Measurements from ENCODE around the gene ZNF688.

The ZNF688 gene

GRCh38 chr16:30571445-30572322 lies at the start of gene ZNF688:
TSS of gene ZNF688 (minus strand) at chr16:30571714. CDS start at chr16:30571629, 85 bp downstream.
- H3K9me3 ChIP-seq (ENCODE audit: control insufficient read depth, insufficient read depth, low read depth, low read length) = no peaks in the 10 kb centered on the region
- H3K4me3 ChIP-seq (ENCODE audit: low read depth, low read length) = peak within 1 kb of the TSS; percentile 64
- H3K36me3 ChIP-seq (ENCODE audit: control insufficient read depth, insufficient read depth, low read length) = no peaks in the 10 kb centered on the region
- peak within 1 kb of the TSS; percentile 67; the same call in 1 of the 2 replicates for H3K27ac ChIP-seq (ENCODE audit: low read depth, low read length)
- peak within 1 kb of the TSS; percentile 74 for H3K9ac ChIP-seq (ENCODE audit: low read length)
- H3K27me3 ChIP-seq (ENCODE audit: control insufficient read depth, insufficient read depth, low read length) = no peaks in the 10 kb centered on the region
- peaks cover 11% of the 10 kb centered on the region; the same call in 1 of the 2 replicates for H3K4me1 ChIP-seq (ENCODE audit: control insufficient read depth, insufficient read depth, low read length)

- Histone ChIP-seq H3K27ac (ENCODE audit: low read depth, low read length) (no peak overlapping the region), H3K9ac (ENCODE audit: low read length) (no peak overlapping the region), H3K4me1 (ENCODE audit: control insufficient read depth, insufficient read depth, low read length) (no peaks in the 10 kb centered on the region), H3K27me3 (ENCODE audit: control insufficient read depth, insufficient read depth, low read length) (peaks cover 13% of the 10 kb centered on the region; the same call in 1 of the 2 replicates), H3K9me3 (ENCODE audit: control insufficient read depth, insufficient read depth, low read depth, low read length) (peaks cover 3% of the 10 kb centered on the region; the same call in 1 of the 2 replicates), H3K36me3 (ENCODE audit: control insufficient read depth, insufficient read depth, low read length) (no peaks in the 10 kb centered on the region), H3K4me3 (ENCODE audit: low read depth, low read length) (no peak overlapping the region)
Observed at GRCh38 chr16:30620169-30620568, 48.7 kb upstream of the ZNF688 start.

- no peaks in the 10 kb centered on the region for H3K4me1 ChIP-seq (ENCODE audit: control insufficient read depth, insufficient read depth, low read length)
Observed at GRCh38 chr16:30619638-30620037, 48.1 kb upstream of the ZNF688 start.

GRCh38 chr16:30619202-30619601 lies 47.7 kb upstream of the ZNF688 start:
- Histone ChIP-seq H3K27ac (ENCODE audit: low read depth, low read length) (no peak overlapping the region), H3K36me3 (ENCODE audit: control insufficient read depth, insufficient read depth, low read length) (no peaks in the 10 kb centered on the region), H3K27me3 (ENCODE audit: control insufficient read depth, insufficient read depth, low read length) (peaks cover 13% of the 10 kb centered on the region; the same call in 1 of the 2 replicates), H3K4me3 (ENCODE audit: low read depth, low read length) (no peak overlapping the region), H3K4me1 (ENCODE audit: control insufficient read depth, insufficient read depth, low read length) (no peaks in the 10 kb centered on the region), H3K9me3 (ENCODE audit: control insufficient read depth, insufficient read depth, low read depth, low read length) (peaks cover 3% of the 10 kb centered on the region; the same call in 1 of the 2 replicates), H3K9ac (ENCODE audit: low read length) (no peak overlapping the region)

More at GRCh38 chr16:30619638-30620037, 48.1 kb upstream of the ZNF688 start:
- no peak overlapping the region for H3K4me3 ChIP-seq (ENCODE audit: low read depth, low read length)
- H3K36me3 ChIP-seq (ENCODE audit: control insufficient read depth, insufficient read depth, low read length) = no peaks in the 10 kb centered on the region
- peaks cover 13% of the 10 kb centered on the region; the same call in 1 of the 2 replicates for H3K27me3 ChIP-seq (ENCODE audit: control insufficient read depth, insufficient read depth, low read length)
- no peak overlapping the region for H3K9ac ChIP-seq (ENCODE audit: low read length)
- peaks cover 3% of the 10 kb centered on the region; the same call in 1 of the 2 replicates for H3K9me3 ChIP-seq (ENCODE audit: control insufficient read depth, insufficient read depth, low read depth, low read length)
- no peak overlapping the region for H3K27ac ChIP-seq (ENCODE audit: low read depth, low read length)

- H3K4me1 ChIP-seq (ENCODE audit: control insufficient read depth, insufficient read depth, low read length) = no peaks in the 10 kb centered on the region
- H3K9ac ChIP-seq (ENCODE audit: low read length) = no peak overlapping the region
- no peaks in the 10 kb centered on the region for H3K36me3 ChIP-seq (ENCODE audit: control insufficient read depth, insufficient read depth, low read length)
- no peak overlapping the region for H3K4me3 ChIP-seq (ENCODE audit: low read depth, low read length)
- no peak overlapping the region for H3K27ac ChIP-seq (ENCODE audit: low read depth, low read length)
- H3K9me3 ChIP-seq (ENCODE audit: control insufficient read depth, insufficient read depth, low read depth, low read length) = no peaks in the 10 kb centered on the region
- H3K27me3 ChIP-seq (ENCODE audit: control insufficient read depth, insufficient read depth, low read length) = peaks cover 5% of the 10 kb centered on the region; the same call in 1 of the 2 replicates
Observed at GRCh38 chr16:30615358-30616091, 44.0 kb upstream of the ZNF688 start.

GRCh38 chr16:30609926-30610839 lies 38.7 kb upstream of the ZNF688 start, which contains the start of gene ZNF689:
TSS of gene ZNF689 (minus strand) at chr16:30610389. CDS start at chr16:30610041, 348 bp downstream.
- H3K9me3 ChIP-seq (ENCODE audit: control insufficient read depth, insufficient read depth, low read depth, low read length) = no peaks in the 10 kb centered on the region
- peak within 1 kb of the TSS; percentile 94 for H3K27ac ChIP-seq (ENCODE audit: low read depth, low read length)
- peaks cover 13% of the 10 kb centered on the region for H3K36me3 ChIP-seq (ENCODE audit: control insufficient read depth, insufficient read depth, low read length)
- H3K9ac ChIP-seq (ENCODE audit: low read length) = peak within 1 kb of the TSS; percentile 98
- no peaks in the 10 kb centered on the region for H3K27me3 ChIP-seq (ENCODE audit: control insufficient read depth, insufficient read depth, low read length)
- peak within 1 kb of the TSS; percentile 81 for H3K4me3 ChIP-seq (ENCODE audit: low read depth, low read length)
- H3K4me1 ChIP-seq (ENCODE audit: control insufficient read depth, insufficient read depth, low read length) = no peaks in the 10 kb centered on the region

- H3K9me3 ChIP-seq (ENCODE audit: control insufficient read depth, insufficient read depth, low read depth, low read length) = no peaks in the 10 kb centered on the region
- no peaks in the 10 kb centered on the region for H3K27me3 ChIP-seq (ENCODE audit: control insufficient read depth, insufficient read depth, low read length)
- peak overlapping the region; percentile 98 for H3K9ac ChIP-seq (ENCODE audit: low read length)
- H3K4me1 ChIP-seq (ENCODE audit: control insufficient read depth, insufficient read depth, low read length) = no peaks in the 10 kb centered on the region
- H3K27ac ChIP-seq (ENCODE audit: low read depth, low read length) = peak overlapping the region; percentile 94
- H3K4me3 ChIP-seq (ENCODE audit: low read depth, low read length) = peak overlapping the region; percentile 81
- H3K36me3 ChIP-seq (ENCODE audit: control insufficient read depth, insufficient read depth, low read length) = peaks cover 22% of the 10 kb centered on the region
Observed at GRCh38 chr16:30609002-30609925, 37.8 kb upstream of the ZNF688 start.

GRCh38 chr16:30606004-30606403 lies 34.5 kb upstream of the ZNF688 start:
- Histone ChIP-seq H3K36me3 (ENCODE audit: control insufficient read depth, insufficient read depth, low read length) (peaks cover 39% of the 10 kb centered on the region), H3K27me3 (ENCODE audit: control insufficient read depth, insufficient read depth, low read length) (no peaks in the 10 kb centered on the region), H3K4me3 (ENCODE audit: low read depth, low read length) (no peak overlapping the region), H3K9ac (ENCODE audit: low read length) (no peak overlapping the region), H3K9me3 (ENCODE audit: control insufficient read depth, insufficient read depth, low read depth, low read length) (no peaks in the 10 kb centered on the region), H3K27ac (ENCODE audit: low read depth, low read length) (no peak overlapping the region), H3K4me1 (ENCODE audit: control insufficient read depth, insufficient read depth, low read length) (no peaks in the 10 kb centered on the region)

- no peaks in the 10 kb centered on the region for H3K4me1 ChIP-seq (ENCODE audit: control insufficient read depth, insufficient read depth, low read length)
- H3K27ac ChIP-seq (ENCODE audit: low read depth, low read length) = no peak overlapping the region
- peaks cover 39% of the 10 kb centered on the region for H3K36me3 ChIP-seq (ENCODE audit: control insufficient read depth, insufficient read depth, low read length)
Observed at GRCh38 chr16:30605158-30605557, 33.6 kb upstream of the ZNF688 start.

More at GRCh38 chr16:30605158-30605557, 33.6 kb upstream of the ZNF688 start:
- H3K4me3 ChIP-seq (ENCODE audit: low read depth, low read length) = no peak overlapping the region
- H3K9me3 ChIP-seq (ENCODE audit: control insufficient read depth, insufficient read depth, low read depth, low read length) = no peaks in the 10 kb centered on the region
- no peaks in the 10 kb centered on the region for H3K27me3 ChIP-seq (ENCODE audit: control insufficient read depth, insufficient read depth, low read length)
- H3K9ac ChIP-seq (ENCODE audit: low read length) = no peak overlapping the region
